SK-N-SH treated with all-trans-retinoic acid at 6 μM for 48 hours (cell line): ENCODE data around the gene ARHGEF3.

ENCODE experiments used
- ATAC-seq: fragments of 200-7000 bp; cut with Tn5 transposase; 3 replicates; pipeline ENCODE4 v1.9.1; 2020; ENCODE audit warnings: mild to moderate bottlenecking, moderate library complexity
- ARNTL ChIP-seq: fragments of 450-650 bp; formaldehyde crosslinking; IDR thresholded peaks from 2 replicates; pipeline ENCODE4 v1.5.0; 2020; ENCODE audit warnings: low read depth, mild to moderate bottlenecking, moderate library complexity, borderline replicate concordance
- BACH2 ChIP-seq: fragments of 250-450 bp; sonication (Bioruptor Pico); IDR thresholded peaks from 2 replicates; pipeline ENCODE4 v1.9.0; 2021; ENCODE audit warnings: mild to moderate bottlenecking, borderline replicate concordance
- ESRRG ChIP-seq: fragments of 250-450 bp; sonication (Bioruptor Pico); IDR thresholded peaks from 2 replicates; pipeline ENCODE4 v1.6.1; 2021; ENCODE audit warnings: mild to moderate bottlenecking
- GLIS3 ChIP-seq: fragments of 250-450 bp; sonication (Bioruptor Pico); IDR thresholded peaks from 2 replicates; pipeline ENCODE4 v1.5.0; 2020; ENCODE audit warnings: mild to moderate bottlenecking, moderate library complexity
- ISL1 ChIP-seq: fragments of 250-450 bp; sonication (Bioruptor Pico); IDR thresholded peaks from 2 replicates; pipeline ENCODE4 v2.1.2; 2022; ENCODE audit warnings: mild to moderate bottlenecking, moderate library complexity
- OSR1 ChIP-seq: fragments of 250-450 bp; sonication (Bioruptor Pico); IDR thresholded peaks from 2 replicates; pipeline ENCODE4 v1.8.0; 2022; ENCODE audit warnings: moderate library complexity, mild to moderate bottlenecking, inconsistent platforms
- PPARA ChIP-seq: fragments of 250-450 bp; sonication (Bioruptor Pico); IDR thresholded peaks from 2 replicates; pipeline ENCODE4 v1.5.0; 2020; ENCODE audit warnings: mild to moderate bottlenecking, borderline replicate concordance
- RARB ChIP-seq: fragments of 250-450 bp; sonication (Bioruptor Pico); IDR thresholded peaks from 2 replicates; pipeline ENCODE4 v1.8.0; 2021; ENCODE audit warnings: mild to moderate bottlenecking, moderate library complexity
- TCF4 ChIP-seq: fragments of 250-450 bp; sonication (Bioruptor Pico); IDR thresholded peaks from 2 replicates; pipeline ENCODE4 v1.8.0; 2021; ENCODE audit warnings: mild to moderate bottlenecking, moderate library complexity, borderline replicate concordance
- TOX ChIP-seq: fragments of 250-450 bp; sonication (Bioruptor Pico); IDR thresholded peaks from 2 replicates; pipeline ENCODE4 v1.8.0; 2021; ENCODE audit warnings: mild to moderate bottlenecking, moderate library complexity, borderline replicate concordance
- ZFP3 ChIP-seq: fragments of 250-450 bp; sonication (Bioruptor Pico); IDR thresholded peaks from 2 replicates; pipeline ENCODE4 v1.5.0; 2020; ENCODE audit warnings: mild to moderate bottlenecking, moderate library complexity
- ZFP30 ChIP-seq: fragments of 450-650 bp; formaldehyde crosslinking; IDR thresholded peaks from 2 replicates; pipeline ENCODE4 v1.5.0; 2022; ENCODE audit warnings: mild to moderate bottlenecking, moderate library complexity
- ZNF565 ChIP-seq: fragments of 450-650 bp; formaldehyde crosslinking; conservative IDR thresholded peaks from 2 replicates; pipeline ENCODE4 v1.5.0; 2020; ENCODE audit warnings: low read depth, mild to moderate bottlenecking, moderate library complexity
- ZNF70 ChIP-seq: fragments of 450-650 bp; formaldehyde crosslinking; IDR thresholded peaks from 2 replicates; pipeline ENCODE4 v1.5.0; 2020; ENCODE audit warnings: mild to moderate bottlenecking, moderate library complexity
- ZNF8 ChIP-seq: fragments of 450-650 bp; formaldehyde crosslinking; IDR thresholded peaks from 2 replicates; pipeline ENCODE4 v1.5.0; 2020; ENCODE audit warnings: mild to moderate bottlenecking, moderate library complexity
- TF ChIP-seq, protein P1 (sequence below): fragments of 250-450 bp; sonication (Bioruptor Pico); IDR thresholded peaks from 2 replicates; pipeline ENCODE4 v1.5.1; 2021; ENCODE audit warnings: mild to moderate bottlenecking, moderate library complexity
- TF ChIP-seq, protein P2 (sequence below): fragments of 250-450 bp; sonication (Bioruptor Pico); IDR thresholded peaks from 2 replicates; pipeline ENCODE4 v1.5.0; 2020; ENCODE audit warnings: mild to moderate bottlenecking, moderate library complexity
- TF ChIP-seq, protein P3 (sequence below): fragments of 250-450 bp; sonication (Bioruptor Pico); IDR thresholded peaks from 2 replicates; pipeline ENCODE4 v1.5.1; 2020; ENCODE audit warnings: low read depth, mild to moderate bottlenecking, moderate library complexity
- TF ChIP-seq, protein P4 (sequence below): fragments of 250-450 bp; sonication (Bioruptor Pico); IDR thresholded peaks from 2 replicates; pipeline ENCODE4 v1.8.0; 2020; ENCODE audit warnings: mild to moderate bottlenecking, moderate library complexity, borderline replicate concordance

ARHGEF3 gene

DNA sequence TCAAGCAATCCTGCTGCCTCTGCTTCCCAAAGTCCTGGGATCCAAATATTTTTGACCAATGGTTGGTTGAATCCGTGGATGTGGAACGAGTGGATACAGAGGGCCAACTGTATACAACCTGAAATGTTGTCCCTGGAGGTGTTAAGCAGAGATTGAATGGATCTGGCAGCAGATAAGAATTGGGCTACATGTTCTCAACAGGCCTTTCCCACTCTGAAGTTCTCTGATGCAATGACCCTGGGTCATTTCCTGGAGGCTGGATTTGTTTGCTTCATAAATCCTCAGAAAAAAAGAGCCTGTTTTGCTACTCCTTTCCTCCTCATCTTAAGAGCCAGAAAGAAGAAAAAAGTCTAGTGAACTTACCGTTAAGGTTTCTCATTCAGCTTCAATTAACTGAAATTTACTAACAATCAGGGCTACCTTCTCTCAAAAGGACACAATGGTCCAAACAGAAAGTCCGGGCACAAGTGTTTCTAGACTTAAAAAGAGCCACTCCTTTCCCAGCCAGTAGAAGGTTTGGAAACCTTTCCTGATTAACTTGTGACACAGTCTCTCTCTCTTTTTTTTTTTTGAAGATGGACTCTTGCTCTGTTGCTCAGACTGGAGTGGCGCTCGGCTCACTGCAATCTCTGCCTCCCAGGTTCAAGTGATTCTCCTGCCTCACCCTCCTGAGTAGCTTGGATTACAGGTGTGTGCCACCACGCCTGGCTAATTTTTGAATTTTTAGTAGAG, 6.5 kb downstream of the ARHGEF3 start:
- TF ChIP-seq ZFP30 (CRISPR knock-in tag) = no peak
- TF ChIP-seq, protein P1, sequence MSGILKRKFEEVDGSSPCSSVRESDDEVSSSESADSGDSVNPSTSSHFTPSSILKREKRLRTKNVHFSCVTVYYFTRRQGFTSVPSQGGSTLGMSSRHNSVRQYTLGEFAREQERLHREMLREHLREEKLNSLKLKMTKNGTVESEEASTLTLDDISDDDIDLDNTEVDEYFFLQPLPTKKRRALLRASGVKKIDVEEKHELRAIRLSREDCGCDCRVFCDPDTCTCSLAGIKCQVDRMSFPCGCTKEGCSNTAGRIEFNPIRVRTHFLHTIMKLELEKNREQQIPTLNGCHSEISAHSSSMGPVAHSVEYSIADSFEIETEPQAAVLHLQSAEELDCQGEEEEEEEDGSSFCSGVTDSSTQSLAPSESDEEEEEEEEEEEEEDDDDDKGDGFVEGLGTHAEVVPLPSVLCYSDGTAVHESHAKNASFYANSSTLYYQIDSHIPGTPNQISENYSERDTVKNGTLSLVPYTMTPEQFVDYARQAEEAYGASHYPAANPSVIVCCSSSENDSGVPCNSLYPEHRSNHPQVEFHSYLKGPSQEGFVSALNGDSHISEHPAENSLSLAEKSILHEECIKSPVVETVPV (CRISPR knock-in tag) = no peak
- ATAC-seq = no peak

DNA sequence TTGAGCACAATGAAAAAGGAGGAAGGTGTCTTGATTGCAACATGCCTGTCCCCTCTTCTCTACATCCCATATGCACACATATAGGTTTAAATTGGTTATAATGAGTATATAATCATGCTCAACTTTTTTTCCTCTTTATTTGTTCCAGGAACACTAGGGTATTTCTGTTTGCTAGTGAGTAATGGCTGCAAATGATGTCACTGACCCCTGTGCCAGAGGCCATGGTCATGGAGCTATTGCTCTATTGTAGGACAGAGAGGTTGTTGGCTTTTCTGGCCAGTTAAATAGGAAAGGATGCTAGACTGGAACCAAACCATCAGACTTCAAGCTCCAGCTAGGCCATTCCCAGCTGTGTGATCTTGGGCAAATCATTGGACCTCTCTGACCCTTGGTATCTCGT, 9.6 kb downstream of the ARHGEF3 start:
- no peak for TF ChIP-seq TOX (CRISPR knock-in tag)
- no peak for TF ChIP-seq ARNTL (CRISPR knock-in tag)
- no peak for TF ChIP-seq PPARA (CRISPR knock-in tag)
- no peak for TF ChIP-seq ESRRG (CRISPR knock-in tag)
- no peak for TF ChIP-seq ZFP30 (CRISPR knock-in tag)
- TF ChIP-seq GLIS3 (CRISPR knock-in tag) = no peak
- TF ChIP-seq ZFP3 (CRISPR knock-in tag) = no peak
- TF ChIP-seq ZNF565 (CRISPR knock-in tag) = no peak
- TF ChIP-seq, protein P2, sequence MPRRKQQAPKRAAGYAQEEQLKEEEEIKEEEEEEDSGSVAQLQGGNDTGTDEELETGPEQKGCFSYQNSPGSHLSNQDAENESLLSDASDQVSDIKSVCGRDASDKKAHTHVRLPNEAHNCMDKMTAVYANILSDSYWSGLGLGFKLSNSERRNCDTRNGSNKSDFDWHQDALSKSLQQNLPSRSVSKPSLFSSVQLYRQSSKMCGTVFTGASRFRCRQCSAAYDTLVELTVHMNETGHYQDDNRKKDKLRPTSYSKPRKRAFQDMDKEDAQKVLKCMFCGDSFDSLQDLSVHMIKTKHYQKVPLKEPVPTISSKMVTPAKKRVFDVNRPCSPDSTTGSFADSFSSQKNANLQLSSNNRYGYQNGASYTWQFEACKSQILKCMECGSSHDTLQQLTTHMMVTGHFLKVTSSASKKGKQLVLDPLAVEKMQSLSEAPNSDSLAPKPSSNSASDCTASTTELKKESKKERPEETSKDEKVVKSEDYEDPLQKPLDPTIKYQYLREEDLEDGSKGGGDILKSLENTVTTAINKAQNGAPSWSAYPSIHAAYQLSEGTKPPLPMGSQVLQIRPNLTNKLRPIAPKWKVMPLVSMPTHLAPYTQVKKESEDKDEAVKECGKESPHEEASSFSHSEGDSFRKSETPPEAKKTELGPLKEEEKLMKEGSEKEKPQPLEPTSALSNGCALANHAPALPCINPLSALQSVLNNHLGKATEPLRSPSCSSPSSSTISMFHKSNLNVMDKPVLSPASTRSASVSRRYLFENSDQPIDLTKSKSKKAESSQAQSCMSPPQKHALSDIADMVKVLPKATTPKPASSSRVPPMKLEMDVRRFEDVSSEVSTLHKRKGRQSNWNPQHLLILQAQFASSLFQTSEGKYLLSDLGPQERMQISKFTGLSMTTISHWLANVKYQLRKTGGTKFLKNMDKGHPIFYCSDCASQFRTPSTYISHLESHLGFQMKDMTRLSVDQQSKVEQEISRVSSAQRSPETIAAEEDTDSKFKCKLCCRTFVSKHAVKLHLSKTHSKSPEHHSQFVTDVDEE (CRISPR knock-in tag) = no peak
- no peak for TF ChIP-seq ZNF70 (CRISPR knock-in tag)
- no peak for TF ChIP-seq TCF4 (CRISPR knock-in tag)
- TF ChIP-seq, protein P1 (CRISPR knock-in tag) = no peak
- no peak for TF ChIP-seq BACH2 (CRISPR knock-in tag)
- TF ChIP-seq, protein P3, sequence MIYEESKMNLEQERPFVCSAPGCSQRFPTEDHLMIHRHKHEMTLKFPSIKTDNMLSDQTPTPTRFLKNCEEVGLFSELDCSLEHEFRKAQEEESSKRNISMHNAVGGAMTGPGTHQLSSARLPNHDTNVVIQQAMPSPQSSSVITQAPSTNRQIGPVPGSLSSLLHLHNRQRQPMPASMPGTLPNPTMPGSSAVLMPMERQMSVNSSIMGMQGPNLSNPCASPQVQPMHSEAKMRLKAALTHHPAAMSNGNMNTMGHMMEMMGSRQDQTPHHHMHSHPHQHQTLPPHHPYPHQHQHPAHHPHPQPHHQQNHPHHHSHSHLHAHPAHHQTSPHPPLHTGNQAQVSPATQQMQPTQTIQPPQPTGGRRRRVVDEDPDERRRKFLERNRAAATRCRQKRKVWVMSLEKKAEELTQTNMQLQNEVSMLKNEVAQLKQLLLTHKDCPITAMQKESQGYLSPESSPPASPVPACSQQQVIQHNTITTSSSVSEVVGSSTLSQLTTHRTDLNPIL = no peak
- TF ChIP-seq, protein P4, sequence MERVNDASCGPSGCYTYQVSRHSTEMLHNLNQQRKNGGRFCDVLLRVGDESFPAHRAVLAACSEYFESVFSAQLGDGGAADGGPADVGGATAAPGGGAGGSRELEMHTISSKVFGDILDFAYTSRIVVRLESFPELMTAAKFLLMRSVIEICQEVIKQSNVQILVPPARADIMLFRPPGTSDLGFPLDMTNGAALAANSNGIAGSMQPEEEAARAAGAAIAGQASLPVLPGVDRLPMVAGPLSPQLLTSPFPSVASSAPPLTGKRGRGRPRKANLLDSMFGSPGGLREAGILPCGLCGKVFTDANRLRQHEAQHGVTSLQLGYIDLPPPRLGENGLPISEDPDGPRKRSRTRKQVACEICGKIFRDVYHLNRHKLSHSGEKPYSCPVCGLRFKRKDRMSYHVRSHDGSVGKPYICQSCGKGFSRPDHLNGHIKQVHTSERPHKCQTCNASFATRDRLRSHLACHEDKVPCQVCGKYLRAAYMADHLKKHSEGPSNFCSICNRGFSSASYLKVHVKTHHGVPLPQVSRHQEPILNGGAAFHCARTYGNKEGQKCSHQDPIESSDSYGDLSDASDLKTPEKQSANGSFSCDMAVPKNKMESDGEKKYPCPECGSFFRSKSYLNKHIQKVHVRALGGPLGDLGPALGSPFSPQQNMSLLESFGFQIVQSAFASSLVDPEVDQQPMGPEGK = no peak
- no peak for TF ChIP-seq OSR1 (CRISPR knock-in tag)
- no peak for TF ChIP-seq ISL1 (CRISPR knock-in tag)
- TF ChIP-seq ZNF8 (CRISPR knock-in tag) = no peak
- no peak for TF ChIP-seq RARB

DNA sequence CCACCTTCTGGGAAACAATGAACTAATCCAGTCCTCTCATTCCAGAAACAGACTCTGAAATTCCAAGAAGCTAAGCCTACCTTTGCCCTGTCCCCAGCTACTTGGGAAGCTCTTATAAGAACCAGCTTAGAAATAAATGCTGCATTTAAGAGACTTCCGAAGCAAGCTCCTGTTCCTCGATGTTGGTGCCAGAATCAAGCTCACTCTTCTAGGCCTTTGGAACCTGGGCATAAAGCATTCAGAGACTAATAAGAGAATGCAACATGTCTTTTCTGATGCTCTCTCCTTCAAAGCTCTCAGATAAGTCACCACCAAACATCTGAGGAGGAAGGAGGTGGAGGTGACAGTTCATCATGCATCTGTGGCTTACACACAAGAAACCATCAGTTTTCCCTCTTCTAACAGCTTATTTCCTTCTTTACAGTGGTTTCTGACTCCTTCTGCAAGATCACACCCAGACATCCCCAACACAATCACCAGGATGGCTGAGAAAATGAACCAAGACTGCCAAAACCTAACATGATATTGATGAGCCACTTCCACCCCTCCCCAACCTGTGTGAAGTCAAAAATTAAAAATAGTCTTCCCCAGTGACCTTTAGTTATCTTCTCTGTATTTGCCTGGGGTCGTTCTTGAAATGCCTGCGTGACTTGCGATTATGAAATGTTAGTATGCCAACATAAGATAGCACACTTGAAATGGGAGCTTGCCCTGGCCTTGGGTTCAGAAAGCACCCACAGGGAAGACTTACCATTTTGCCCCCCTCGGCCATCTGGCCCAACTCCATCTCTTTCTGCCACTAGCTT, 11.5 kb downstream of the ARHGEF3 start:
- no peak for ATAC-seq
- no peak for TF ChIP-seq ISL1 (CRISPR knock-in tag)
- TF ChIP-seq ZNF70 (CRISPR knock-in tag) = no peak
- TF ChIP-seq, protein P4 = no peak
- TF ChIP-seq, protein P2 (CRISPR knock-in tag) = no peak
- TF ChIP-seq TCF4 (CRISPR knock-in tag) = no peak
- no peak for TF ChIP-seq ESRRG (CRISPR knock-in tag)
- no peak for TF ChIP-seq TOX (CRISPR knock-in tag)
- TF ChIP-seq, protein P1 (CRISPR knock-in tag) = no peak

More for the DNA sequence above, 9.6 kb downstream of the ARHGEF3 start:
- ATAC-seq = no peak
